HCT116 (cell line): Measurements from ENCODE around the gene EVI5. TPM values are rescaled to one million over a fixed set of nuclear protein-coding genes. Genes with fewer than 3 reads are reported as not detected.

Experiments
- ATAC-seq: fragments of 200-7000 bp; cut with Tn5 transposase; 2 replicates; pipeline ENCODE4 v1.9.1; 2020; ENCODE audit warnings: mild to moderate bottlenecking, moderate library complexity
- BruUV-seq: library from RNA; stranded (reverse); fragments of 400-500 nt; replicated peaks from 2 replicates; lab custom pipeline; 2021; lab: Mats Ljungman, UMichigan
- CTCF ChIA-PET: fragments of 300-600 bp; sonication (Branson Sonifier 250); formaldehyde crosslinking; loops from one replicate; lab custom pipeline; 2021; ENCODE audit warnings: antibody characterized with exemption; lab: Charles Lee
- POLR2A ChIA-PET: fragments of 300-600, 350-600 bp; sonication (Branson Sonifier 250); formaldehyde crosslinking; loops from one replicate; lab custom pipeline; 2021; ENCODE audit warnings: antibody characterized with exemption; lab: Charles Lee
- RAD21 ChIA-PET, 2 experiments: fragments of 300-600 bp; sonication (Branson Sonifier 250); formaldehyde crosslinking; loops; one replicate each; lab custom pipeline; 2023; ENCODE audit warnings: low total read pairs in 2 of 2; ENCODE audit not compliant: uncharacterized antibody in 2 of 2, unreplicated experiment in 2 of 2, low non-redundant PET in 1 of 2; lab: Charles Lee
- DNase-seq: peaks from one replicate; pipeline ENCODE4 v3.0.0-alpha.2; 2010; ENCODE audit warnings: low read depth, low spot score
- H2AFZ ChIP-seq: fragments of 200-600 bp; shearing (Covaris generic), sonication (generic); 2 replicates; pipeline ENCODE4 v1.6.1; 2017; ENCODE audit warnings: low read depth, mixed run types, mixed read lengths, antibody characterized with exemption, low read length; ENCODE audit not compliant: poor library complexity, severe bottlenecking
- H3K27ac ChIP-seq: 2 replicates; pipeline ENCODE4 v1.5.1; 2012; ENCODE audit warnings: low read depth, low read length
- H3K27me3 ChIP-seq: fragments of 200-600 bp; sonication (generic); 2 replicates; pipeline ENCODE4 v1.6.1; 2016; ENCODE audit warnings: mixed run types, low read length, mixed read lengths; ENCODE audit not compliant: insufficient read depth
- H3K36me3 ChIP-seq, 2 experiments: fragments of 200-500 bp in 1 of 2; fragments of 200-600 bp in 1 of 2; sonication (Bioruptor generic) in 1 of 2; sonication (generic) in 1 of 2; 2 replicates each; pipeline versions ENCODE4 v1.5.1 to v1.6.1; 2014 to 2016; ENCODE audit warnings: low read length in 2 of 2, inconsistent platforms in 1 of 2, mixed read lengths in 1 of 2, mixed run types in 1 of 2; ENCODE audit not compliant: insufficient read depth in 2 of 2, control insufficient read depth in 1 of 2
- H3K4me1 ChIP-seq, 2 experiments: fragments of 200-600 bp in 1 of 2; sonication (generic) in 1 of 2; 2 replicates each; pipeline versions ENCODE4 v1.5.1 to v1.6.1; 2012 to 2017; ENCODE audit warnings: low read length in 2 of 2, inconsistent platforms in 1 of 2, mild to moderate bottlenecking in 1 of 2, mixed read lengths in 1 of 2, mixed run types in 1 of 2, moderate library complexity in 1 of 2; ENCODE audit not compliant: insufficient read depth in 2 of 2, control insufficient read depth in 1 of 2
- H3K4me2 ChIP-seq: fragments of 200-600 bp; sonication (generic); 2 replicates; pipeline ENCODE4 v1.6.1; 2017; ENCODE audit warnings: mixed run types, low read length, mixed read lengths
- H3K4me3 ChIP-seq, 2 experiments: fragments of 200-600 bp in 1 of 2; sonication (generic) in 1 of 2; replicated peaks in 1 of 2; 2 replicates each; pipeline ENCODE4 v1.5.1; 2011 to 2016; ENCODE audit warnings: low read length in 2 of 2, control low read depth in 1 of 2, low read depth in 1 of 2, mild to moderate bottlenecking in 1 of 2, mixed read lengths in 1 of 2, mixed run types in 1 of 2
- H3K79me2 ChIP-seq: fragments of 200-600 bp; sonication (generic); 2 replicates; pipeline ENCODE4 v1.6.1; 2017; ENCODE audit warnings: mild to moderate bottlenecking, mixed run types, low read length, moderate library complexity, mixed read lengths; ENCODE audit not compliant: insufficient read depth
- H3K9ac ChIP-seq: fragments of 200-600 bp; sonication (generic); 2 replicates; pipeline ENCODE4 v1.6.1; 2016; ENCODE audit warnings: low read length, mixed read lengths
- H3K9me2 ChIP-seq: fragments of 200-600 bp; sonication (generic), shearing (Covaris generic); 2 replicates; pipeline ENCODE4 v1.6.1; 2017; ENCODE audit warnings: mixed run types, mild to moderate bottlenecking, moderate library complexity; ENCODE audit not compliant: insufficient read depth
- H3K9me3 ChIP-seq, 2 experiments: fragments of 200-500 bp in 1 of 2; fragments of 200-600 bp in 1 of 2; sonication (Bioruptor generic) in 1 of 2; sonication (generic) in 1 of 2; 2 replicates each; pipeline ENCODE4 v1.6.1; 2014 to 2017; ENCODE audit warnings: low read length in 2 of 2, mixed read lengths in 2 of 2, inconsistent platforms in 1 of 2, low read depth in 1 of 2, mild to moderate bottlenecking in 1 of 2, mixed run types in 1 of 2, moderate library complexity in 1 of 2; ENCODE audit not compliant: control insufficient read depth in 1 of 2, insufficient read depth in 1 of 2
- H4K20me1 ChIP-seq: fragments of 200-600 bp; sonication (generic), shearing (Covaris generic); 2 replicates; pipeline ENCODE4 v1.6.1; 2017; ENCODE audit warnings: mixed run types, mild to moderate bottlenecking, moderate library complexity; ENCODE audit not compliant: insufficient read depth
- CBX3 ChIP-seq: IDR thresholded peaks from 2 replicates; pipeline ENCODE4 v1.6.1; 2012; ENCODE audit warnings: low read depth
- CEBPB ChIP-seq: IDR thresholded peaks from 2 replicates; pipeline ENCODE4 v1.6.1; 2012; ENCODE audit warnings: low read depth
- CTCF ChIP-seq, 3 experiments: fragments of 200-600 bp in 1 of 3; sonication (generic) in 1 of 3; IDR thresholded peaks in 2 of 3; conservative IDR thresholded peaks in 1 of 3; 2 replicates each; pipeline ENCODE4 v1.5.1; 2012 to 2017; ENCODE audit warnings: low read depth in 2 of 3, low read length in 2 of 3, antibody characterized with exemption in 1 of 3, borderline replicate concordance in 1 of 3, control low read depth in 1 of 3, mild to moderate bottlenecking in 1 of 3, mixed read lengths in 1 of 3, mixed run types in 1 of 3, moderate library complexity in 1 of 3; ENCODE audit not compliant: insufficient read depth in 1 of 3
- EGR1 ChIP-seq: IDR thresholded peaks from 2 replicates; pipeline ENCODE4 v1.6.1; 2012; ENCODE audit warnings: low read depth
- ELF1 ChIP-seq: IDR thresholded peaks from 2 replicates; pipeline ENCODE4 v1.6.1; 2012; ENCODE audit warnings: low read depth, borderline replicate concordance
- EZH2 ChIP-seq: fragments of 200-600 bp; sonication (generic); IDR thresholded peaks from 2 replicates; pipeline ENCODE4 v1.6.1; 2017; ENCODE audit warnings: antibody characterized with exemption, mixed run types
- FOSL1 ChIP-seq: IDR thresholded peaks from 2 replicates; pipeline ENCODE4 v1.6.1; 2012; ENCODE audit warnings: low read depth
- POLR2A ChIP-seq: IDR thresholded peaks from 2 replicates; pipeline ENCODE4 v1.7.0; 2011; ENCODE audit warnings: borderline replicate concordance; ENCODE audit not compliant: insufficient read depth, insufficient read length; ENCODE audit errors: extremely low read depth
- POLR2AphosphoS5 ChIP-seq: IDR thresholded peaks from 2 replicates; pipeline ENCODE4 v1.6.1; 2011; ENCODE audit warnings: mild to moderate bottlenecking, low read depth, low read length, moderate library complexity
- REST ChIP-seq: IDR thresholded peaks from 2 replicates; pipeline ENCODE4 v1.6.1; 2012; ENCODE audit warnings: low read depth
- SIN3A ChIP-seq: IDR thresholded peaks from 2 replicates; pipeline ENCODE4 v1.6.1; 2012; ENCODE audit warnings: low read depth
- SP1 ChIP-seq: IDR thresholded peaks from 2 replicates; pipeline ENCODE4 v1.6.1; 2012; ENCODE audit warnings: low read depth
- TCF7L2 ChIP-seq: IDR thresholded peaks from 2 replicates; pipeline ENCODE4 v1.7.0; 2011; ENCODE audit warnings: borderline replicate concordance, inconsistent platforms; ENCODE audit not compliant: insufficient read depth, insufficient read length; ENCODE audit errors: extremely low read depth
- YY1 ChIP-seq: IDR thresholded peaks from 2 replicates; pipeline ENCODE4 v1.6.1; 2011; ENCODE audit warnings: low read length, low read depth, moderate library complexity, mild to moderate bottlenecking; ENCODE audit not compliant: insufficient replicate concordance; ENCODE audit errors: extremely low read depth
- ZBTB33 ChIP-seq: IDR thresholded peaks from 2 replicates; pipeline ENCODE4 v1.6.1; 2011; ENCODE audit warnings: mild to moderate bottlenecking, low read length, moderate library complexity; ENCODE audit not compliant: insufficient replicate concordance; ENCODE audit errors: extremely low read depth
- ZFX ChIP-seq: fragments of 450-650 bp; IDR thresholded peaks from 2 replicates; pipeline ENCODE4 v1.6.1; 2017
- ZNF274 ChIP-seq: fragments of 200-500 bp; sonication (Bioruptor generic); IDR thresholded peaks from 2 replicates; pipeline ENCODE4 v1.6.1; 2014; ENCODE audit warnings: mild to moderate bottlenecking, low read depth, low read length, inconsistent platforms
- intact Hi-C: fragments of 100-400 bp; cut with micrococcal nuclease; formaldehyde crosslinking; loops from 2 replicates; pipeline ENCODE4 v1.10.0; 2022
- total RNA-seq: library from RNA; stranded (reverse); gene quantifications from one replicate; pipeline ENCODE4 v1.2.1, GENCODE V29; 2021; ENCODE audit not compliant: unreplicated experiment

EVI5 gene
- total RNA-seq, 1 experiment from 2014 or later = 21.8 TPM

GRCh38 chr1:92551916-92552315 is 233.0 kb downstream of the EVI5 start:
- Histone ChIP-seq H3K9ac (no peak overlapping the region), H3K4me1 (no peaks in the 10 kb centered on the region), H3K4me3 (no peak overlapping the region), H3K79me2 (no peaks in the 10 kb centered on the region), H3K36me3 (no peaks in the 10 kb centered on the region), H3K27ac (no peak overlapping the region), H3K4me2 (no peak overlapping the region), H4K20me1 (no peaks in the 10 kb centered on the region), H3K9me2 (no peaks in the 10 kb centered on the region), H3K27me3 (no peaks in the 10 kb centered on the region), H2AFZ (no peak overlapping the region), H3K9me3 (no peaks in the 10 kb centered on the region)
- intact Hi-C loops = no loop called here
- POLR2A ChIA-PET = no interaction called here
- RAD21 ChIA-PET = no interaction called here
- no TSS peak for BruUV-seq
- DNase-seq (no peak), ATAC-seq (no peak)
- CTCF ChIA-PET = no interaction called here
- no peak for TF ChIP-seq ZFX
- TF ChIP-seq POLR2A = no peak
- TF ChIP-seq POLR2AphosphoS5 = no peak
- no peak for TF ChIP-seq ELF1
- no peak for TF ChIP-seq YY1
- no peak for TF ChIP-seq SP1
- no peak for TF ChIP-seq ZBTB33
- no peak for TF ChIP-seq ZNF274
- no peak for TF ChIP-seq TCF7L2
- TF ChIP-seq CTCF (IDR thresholded peaks at IDR 0.05 in 2 of 3, conservative IDR thresholded peaks at IDR 0.05 in 1 of 3; ENCODE audit: borderline replicate concordance in 1 of 3, insufficient read depth in 1 of 3, low read depth in 2 of 3, low read length in 2 of 3) = no peak
- no peak for TF ChIP-seq EGR1
- no peak for TF ChIP-seq CEBPB
- TF ChIP-seq SIN3A = no peak
- no peak for TF ChIP-seq CBX3
- TF ChIP-seq EZH2 = no peak
- TF ChIP-seq FOSL1 = no peak
- no peak for TF ChIP-seq REST
